ENCODE measurements around the gene KLHL29.

GRCh38 chr2:23546913-23547312 lies 161.9 kb downstream of the KLHL29 start:
- TF ChIP-seq EGR1 (IDR thresholded peaks at IDR 0.05) (no peak), TEAD4 (IDR thresholded peaks at IDR 0.05) (no peak), YY1 (IDR thresholded peaks at IDR 0.05; ENCODE audit: low read depth) (no peak), MAX (IDR thresholded peaks at IDR 0.05) (no peak), USF1 (IDR thresholded peaks at IDR 0.05) (no peak), FOXM1 (IDR thresholded peaks at IDR 0.05; ENCODE audit: borderline replicate concordance, low read depth) (no peak), TAF1 (IDR thresholded peaks at IDR 0.05; ENCODE audit: low read depth) (no peak), TCF12 (IDR thresholded peaks at IDR 0.05; ENCODE audit: low read depth) (no peak), REST (IDR thresholded peaks at IDR 0.05; ENCODE audit: low read depth) (no peak), RAD21 (IDR thresholded peaks at IDR 0.05; ENCODE audit: low read depth) (no peak)

All from Ishikawa (cell line).